Embryonic facial prominence (tissue), 1 donor: ENCODE measurements around the gene PHIP.
A peak's percentile ranks its signal among the peaks of the same experiment; 100 is the strongest.
"Not testable (repeated sequence)": the region's sequence is repeated elsewhere in the genome, so short reads cannot be mapped to it uniquely, and the experiment has no call there.

Experiments used
- DNase-seq: peaks from one replicate; pipeline ENCODE4 v3.0.0-alpha.2; 2016; ENCODE audit errors: extremely low spot score

The PHIP gene

DNA sequence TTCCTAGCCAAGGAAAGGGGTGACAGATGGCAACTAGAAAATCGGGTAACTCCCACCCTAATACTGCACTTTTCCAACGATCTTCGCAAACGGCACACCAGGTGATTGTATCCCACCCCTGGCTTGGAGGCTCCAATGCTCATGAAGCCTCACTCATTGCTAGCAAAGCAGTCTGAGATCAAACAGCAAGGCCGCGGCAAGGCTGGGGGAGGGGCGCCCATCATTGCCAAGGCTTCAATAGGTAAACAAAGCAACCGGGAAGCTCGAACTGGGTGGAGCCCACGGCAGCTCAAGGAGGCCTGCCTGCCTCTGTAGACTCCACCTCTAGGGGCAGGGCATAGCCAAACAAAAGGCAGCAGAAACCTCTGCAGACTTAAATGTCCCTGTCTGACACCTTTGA is 156.9 kb downstream of the PHIP start:
- DNase-seq, result not testable (repeated sequence)

DNA sequence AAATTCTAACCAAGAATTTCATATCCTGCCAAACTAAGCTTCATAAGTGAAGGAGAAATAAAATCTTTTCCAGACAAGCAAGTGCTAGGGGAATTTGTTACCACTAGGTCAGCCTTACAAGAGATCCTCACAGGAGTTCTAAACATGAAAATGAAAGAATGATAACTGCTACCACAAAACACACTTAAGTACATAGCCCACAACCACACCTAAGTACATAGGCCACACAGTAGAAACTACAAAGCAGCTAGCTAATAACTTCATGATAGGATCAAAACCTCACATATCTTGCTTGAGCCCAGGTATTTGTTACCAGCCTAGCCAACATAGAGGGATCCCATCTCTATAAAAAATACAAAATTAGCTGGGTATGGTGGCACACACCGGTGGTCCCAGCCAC is 160.3 kb downstream of the PHIP start:
- no peak for DNase-seq

DNA sequence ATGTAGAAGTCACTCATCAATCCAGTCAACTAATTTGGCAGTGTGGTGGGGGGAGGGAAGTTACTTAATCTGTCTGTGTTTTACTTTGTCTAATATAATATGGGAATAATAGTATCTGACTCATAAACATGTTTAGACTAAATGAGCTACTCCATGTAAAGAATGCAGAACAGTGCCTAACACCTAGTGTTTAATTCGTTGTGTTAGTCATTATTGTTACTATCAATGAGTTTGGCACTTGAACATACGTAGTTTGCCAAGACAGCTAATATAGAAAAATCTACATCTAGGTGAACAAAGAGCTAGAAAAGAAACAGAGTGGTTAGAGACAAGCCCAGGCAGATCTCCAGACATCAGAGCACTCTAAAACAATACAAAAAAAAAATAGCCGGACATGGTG is 161.6 kb downstream of the PHIP start:
- no peak for DNase-seq

DNA sequence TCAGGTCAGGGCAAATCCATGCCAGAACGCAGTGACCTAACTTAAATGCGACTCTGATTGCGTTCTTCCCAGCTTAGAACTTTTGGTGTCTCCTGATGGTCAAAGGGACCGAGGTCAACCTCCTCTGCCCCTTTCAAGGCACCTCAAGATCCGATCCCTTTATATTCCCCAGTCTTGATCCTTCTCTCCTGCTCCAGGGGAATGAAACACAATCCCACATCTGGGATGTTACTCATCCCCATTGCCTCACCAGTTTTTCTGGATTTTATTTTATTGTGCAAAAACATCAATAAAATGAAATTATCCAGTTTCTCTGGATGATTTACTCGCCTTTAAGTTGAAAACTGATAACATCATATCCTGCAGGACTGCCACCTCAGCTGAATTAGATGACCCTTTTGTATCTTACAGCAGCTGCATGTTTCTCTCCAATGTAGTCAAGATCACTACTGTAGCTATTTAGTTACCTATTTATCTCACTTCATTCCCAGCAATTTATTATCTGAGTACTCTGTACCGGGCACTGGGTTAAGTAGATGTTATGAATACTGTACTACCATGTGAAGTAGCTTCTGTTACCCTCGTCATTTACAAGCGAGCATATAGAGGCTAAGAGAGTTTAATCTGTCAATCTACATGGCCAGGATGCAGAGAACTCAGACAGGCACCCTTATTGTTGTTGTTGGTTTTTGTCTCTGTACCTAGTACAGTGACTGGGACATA is 166.7 kb downstream of the PHIP start:
- DNase-seq, result no peak

DNA sequence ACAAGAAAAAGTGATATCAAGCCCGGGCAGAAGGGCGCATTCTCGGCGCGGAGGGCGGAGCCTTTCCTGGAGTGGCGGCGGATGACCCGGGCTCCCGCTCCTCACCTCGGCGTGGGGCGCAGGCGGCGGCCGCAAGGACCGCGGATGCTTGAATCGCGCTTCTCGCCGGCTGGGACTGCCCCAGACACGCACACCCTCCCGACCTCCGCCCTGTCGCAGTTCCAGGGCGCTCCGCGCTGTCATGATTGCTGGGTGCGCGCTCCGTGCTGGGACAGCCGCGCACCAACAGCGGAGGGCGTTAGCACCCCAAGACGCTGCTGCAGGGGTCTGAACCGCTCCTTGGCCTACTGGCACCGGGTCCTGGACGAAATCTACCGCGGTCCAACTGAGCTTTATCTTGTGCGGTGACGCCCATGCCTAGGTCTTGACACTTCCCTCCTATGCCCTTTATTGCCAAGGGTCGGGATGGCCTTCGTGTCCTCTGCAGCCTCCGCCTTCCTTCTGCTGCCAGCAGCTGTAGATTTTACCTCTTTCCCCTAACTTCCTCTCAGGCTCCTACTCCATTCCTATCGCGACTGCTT is 167.4 kb downstream of the PHIP start:
- DNase-seq, result no peak

DNA sequence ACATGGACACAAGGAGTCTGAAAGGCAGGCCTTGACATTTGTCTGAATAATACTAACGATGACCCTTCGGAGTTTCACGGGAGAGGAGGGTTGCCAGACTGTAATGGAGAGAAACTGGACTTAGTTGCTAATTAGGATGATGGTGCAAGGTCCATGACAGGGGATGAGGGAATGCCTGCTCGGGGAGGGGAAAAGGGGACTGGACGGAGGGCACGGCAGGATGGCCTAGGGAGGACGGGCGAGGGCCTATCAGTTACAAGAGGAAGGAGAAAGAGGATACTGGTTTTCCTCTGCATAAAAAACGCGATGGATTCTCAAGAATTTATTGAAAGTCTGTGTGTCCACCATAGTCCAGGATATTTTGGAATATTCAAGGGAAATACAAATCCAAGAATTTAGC is 168.0 kb downstream of the PHIP start:
- no peak for DNase-seq

DNA sequence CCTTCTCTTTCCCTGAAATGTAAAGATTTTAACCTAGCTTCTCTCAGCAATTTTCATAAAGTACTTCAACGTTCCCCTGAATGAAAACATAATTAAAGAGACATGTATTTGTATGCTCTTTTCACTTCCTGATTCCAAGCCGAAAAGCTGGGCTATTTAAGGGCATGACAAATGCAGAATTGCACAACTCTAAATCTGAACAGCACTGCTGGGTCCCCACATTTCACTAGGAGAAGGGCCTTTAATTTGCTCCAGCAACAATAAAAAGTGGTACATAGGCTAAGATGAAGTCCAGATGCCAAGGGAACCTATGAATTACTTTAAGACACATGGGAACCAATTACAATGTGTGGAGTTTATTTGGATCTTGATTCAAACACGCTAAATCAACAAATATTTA is 168.7 kb downstream of the PHIP start:
- DNase-seq, result peak; percentile 25

DNA sequence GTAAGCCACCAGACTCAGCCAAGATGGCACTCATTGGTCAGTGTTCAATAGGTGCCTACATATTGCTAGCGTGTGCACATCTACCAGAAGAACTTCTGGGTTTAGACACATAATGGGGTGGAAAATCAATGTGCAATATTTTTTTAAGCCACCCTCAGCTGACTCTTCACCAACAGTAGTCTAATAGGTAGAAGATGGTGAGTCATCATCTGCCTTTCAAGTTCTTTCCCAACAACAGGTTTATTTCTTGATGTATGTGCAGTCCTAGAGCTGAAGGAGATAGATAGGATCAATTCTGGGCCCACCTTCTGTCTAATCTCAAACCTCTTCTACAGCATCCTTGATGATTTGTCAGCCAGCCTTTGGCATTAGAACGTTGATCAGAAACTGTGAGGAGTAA is 169.4 kb downstream of the PHIP start:
- DNase-seq, result no peak

DNA sequence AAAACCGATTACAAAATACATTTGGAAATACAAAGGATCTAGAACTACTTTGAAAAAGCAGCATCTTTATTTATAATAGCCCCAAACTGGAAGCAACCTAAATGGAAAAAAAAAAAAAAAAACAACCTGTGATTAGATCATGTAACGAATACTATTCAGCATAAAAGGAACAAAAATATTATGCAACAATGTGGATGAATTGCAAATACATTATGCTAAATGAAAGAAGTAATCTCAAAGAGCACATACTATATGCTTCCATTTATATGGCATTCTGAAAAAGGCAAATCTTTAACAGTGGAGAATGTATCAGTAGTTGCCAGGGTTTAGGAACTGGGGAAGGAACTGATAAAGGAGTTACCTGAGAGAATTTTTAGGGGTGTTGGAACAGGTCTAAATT is 181.8 kb downstream of the PHIP start:
- no peak for DNase-seq

DNA sequence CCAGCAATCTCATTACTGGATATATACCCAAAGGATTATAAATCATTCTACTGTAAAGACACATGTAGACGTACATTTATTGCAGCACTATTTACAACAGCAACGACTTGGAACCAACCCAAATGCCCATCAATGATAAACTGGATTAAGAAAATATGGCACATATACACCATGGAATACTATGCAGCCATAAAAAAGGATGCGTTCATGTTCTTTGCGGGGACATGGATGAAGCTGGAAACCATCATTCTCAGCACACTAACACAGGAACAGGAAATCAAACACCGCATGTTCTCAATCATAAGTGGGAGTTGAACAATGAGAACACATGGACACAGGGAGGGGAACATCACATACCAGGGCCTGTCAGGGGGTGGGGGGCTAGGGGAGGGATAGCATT is 188.2 kb downstream of the PHIP start:
- not testable (repeated sequence) for DNase-seq
